ENCODE results near the gene TMEM242.

TMEM242 gene

GRCh38 chr6:157246048-157246630 is 77.2 kb downstream of the TMEM242 start:
- no peak for DNase-seq

- no peak for DNase-seq
These were observed 77.9 kb downstream of the TMEM242 start for GRCh38 chr6:157245436-157245835.

GRCh38 chr6:157244780-157245179 is 78.5 kb downstream of the TMEM242 start:
- no peak for DNase-seq

GRCh38 chr6:157244175-157244574 is 79.1 kb downstream of the TMEM242 start:
- DNase-seq = no peak

- no peak for DNase-seq
These were observed 80.5 kb downstream of the TMEM242 start for GRCh38 chr6:157242791-157243190.

GRCh38 chr6:157240960-157241311 is 82.4 kb downstream of the TMEM242 start:
- no peak for DNase-seq

GRCh38 chr6:157240059-157240959 is 83.0 kb downstream of the TMEM242 start:
- DNase-seq = no peak

- no peak for DNase-seq
These were observed 83.7 kb downstream of the TMEM242 start for GRCh38 chr6:157239671-157240058.

All from inflammatory macrophage treated with lipopolysaccharide for 1 hour (primary cell).